K562 (cell line): Measurements from ENCODE around the gene HEPACAM. TPM values are rescaled to one million over a fixed set of nuclear protein-coding genes. Genes with fewer than 3 reads are reported as not detected.
A peak's percentile ranks its signal among the peaks of the same experiment; 100 is the strongest.

Experiments
- ATAC-seq: fragments of 200-7000 bp; cut with Tn5 transposase; 3 replicates; pipeline ENCODE4 v1.9.1; 2020; ENCODE audit warnings: moderate library complexity
- BruUV-seq: library from RNA; stranded (reverse); fragments of 400-500 nt; replicated peaks from 2 replicates; lab custom pipeline; 2021; lab: Mats Ljungman, UMichigan
- CTCF ChIA-PET: fragments of 300-600 bp; formaldehyde crosslinking; extraction: SDS; loops from one replicate; lab custom pipeline; 2021; ENCODE audit warnings: low intra/inter-chr PET ratio; lab: Yijun Ruan, JAX
- POLR2A ChIA-PET: fragments of 300-600, 350-650 bp; sonication (Branson Sonifier 250); formaldehyde crosslinking; extraction: SDS; loops from one replicate; lab custom pipeline; 2021; ENCODE audit warnings: antibody characterized with exemption, inconsistent platforms; lab: Yijun Ruan, JAX
- DNase-seq, 4 experiments: peaks; one replicate each; pipeline versions ENCODE4 v3.0.0 to v3.0.0-alpha.2; 2011 to 2018; ENCODE audit warnings: low spot score in 3 of 4, mixed read lengths in 3 of 4; ENCODE audit errors: extremely low read depth in 1 of 4
- FAIRE-seq: peaks from 2 replicates; lab custom pipeline; 2011; peaks lifted over from hg19 to GRCh38; lab: Jason Lieb, UNC
- H2AFZ ChIP-seq: 2 replicates; pipeline ENCODE4 v1.6.0; 2011; ENCODE audit warnings: low read depth, low read length, control low read depth, inconsistent platforms
- H3K27ac ChIP-seq: fragments of 200-600 bp; 3 replicates; pipeline ENCODE4 v1.8.0; 2011; ENCODE audit warnings: low read depth, mild to moderate bottlenecking, control low read depth, inconsistent platforms, low read length, moderate library complexity, mixed read lengths; ENCODE audit errors: extremely low read depth
- H3K27me3 ChIP-seq, 2 experiments: fragments of 300-600 bp in 1 of 2; 2 replicates in 1 of 2; 3 replicates in 1 of 2; pipeline versions ENCODE4 v1.6.0 to v1.8.0; 2011; ENCODE audit warnings: inconsistent platforms in 2 of 2, low read length in 2 of 2, mild to moderate bottlenecking in 1 of 2, mixed read lengths in 1 of 2, moderate library complexity in 1 of 2; ENCODE audit not compliant: control insufficient read depth in 2 of 2, insufficient read depth in 2 of 2
- H3K36me3 ChIP-seq: fragments of 300-600 bp; 3 replicates; pipeline ENCODE4 v1.8.0; 2011; ENCODE audit warnings: mild to moderate bottlenecking, low read length, inconsistent platforms; ENCODE audit not compliant: control insufficient read depth, insufficient read depth
- H3K4me1 ChIP-seq, 2 experiments: fragments of 200-600 bp in 1 of 2; replicated peaks in 1 of 2; 2 replicates in 1 of 2; 3 replicates in 1 of 2; pipeline versions ENCODE4 v1.5.1 to v1.8.0; 2011; ENCODE audit warnings: inconsistent platforms in 2 of 2, low read length in 2 of 2, mild to moderate bottlenecking in 1 of 2, mixed read lengths in 1 of 2, moderate library complexity in 1 of 2; ENCODE audit not compliant: control insufficient read depth in 2 of 2, insufficient read depth in 2 of 2
- H3K4me2 ChIP-seq: 2 replicates; pipeline ENCODE4 v1.6.1; 2011; ENCODE audit warnings: low read length, control low read depth, inconsistent platforms, mixed read lengths; ENCODE audit not compliant: insufficient read depth
- H3K4me3 ChIP-seq: fragments of 200-600 bp; sonication (generic), shearing (Covaris generic); 2 replicates; pipeline ENCODE4 v1.5.1; 2016; ENCODE audit warnings: control low read depth, inconsistent platforms
- H3K79me2 ChIP-seq: fragments of 200-600 bp; 3 replicates; pipeline ENCODE4 v1.8.0; 2011; ENCODE audit warnings: low read length, inconsistent platforms; ENCODE audit not compliant: control insufficient read depth, insufficient read depth
- H3K9ac ChIP-seq, 2 experiments: 2 replicates each; pipeline versions ENCODE4 v1.6.0 to v1.6.1; 2011; ENCODE audit warnings: low read depth in 2 of 2, low read length in 2 of 2, control low read depth in 1 of 2, inconsistent platforms in 1 of 2, mild to moderate bottlenecking in 1 of 2, mixed read lengths in 1 of 2; ENCODE audit not compliant: insufficient read depth in 1 of 2
- H3K9me1 ChIP-seq: one replicate; pipeline ENCODE4 v1.6.0; 2011; ENCODE audit warnings: inconsistent platforms, mild to moderate bottlenecking, low read length, moderate library complexity; ENCODE audit not compliant: control insufficient read depth, insufficient read depth
- H3K9me3 ChIP-seq: replicated peaks from 2 replicates; pipeline ENCODE4 v1.5.1; 2011; ENCODE audit warnings: low read depth, low read length, inconsistent platforms; ENCODE audit not compliant: control insufficient read depth, insufficient read depth
- H4K20me1 ChIP-seq: replicated peaks from 2 replicates; pipeline ENCODE4 v1.6.1; 2011; ENCODE audit warnings: low read length, inconsistent platforms, mixed read lengths; ENCODE audit not compliant: control insufficient read depth, insufficient read depth
- CREB3 ChIP-seq: fragments of 450-650 bp; conservative IDR thresholded peaks from 2 replicates; pipeline ENCODE4 v1.6.1; 2016; ENCODE audit warnings: missing genetic modification characterization, low read depth, mild to moderate bottlenecking, missing compliant biosample characterization, moderate library complexity
- ELF1 ChIP-seq: fragments of 200-800 bp; sonication (Bioruptor generic); IDR thresholded peaks from 2 replicates; pipeline ENCODE4 v1.6.1; 2016; ENCODE audit warnings: missing genetic modification characterization, missing compliant biosample characterization
- ETV6 ChIP-seq, 3 experiments: fragments of 150-350 bp in 1 of 3; sonication (generic) in 1 of 3; formaldehyde crosslinking in 1 of 3; IDR thresholded peaks; 2 replicates each; pipeline versions ENCODE4 v1.6.1 to v1.8.0; 2014 to 2022; ENCODE audit warnings: borderline replicate concordance in 2 of 3, low read depth in 2 of 3, antibody characterized with exemption in 1 of 3, low read length in 1 of 3, mild to moderate bottlenecking in 1 of 3, missing genetic modification reagents in 1 of 3
- LARP7 ChIP-seq: fragments of 450-650 bp; IDR thresholded peaks from 2 replicates; pipeline ENCODE4 v1.6.1; 2016
- MECOM ChIP-seq: fragments of 250-450 bp; sonication (Bioruptor Pico); IDR thresholded peaks from 2 replicates; pipeline ENCODE4 v1.8.0; 2022; ENCODE audit warnings: inconsistent platforms
- PTBP1 ChIP-seq: fragments of 200-400 bp; formaldehyde crosslinking; IDR thresholded peaks from 2 replicates; pipeline ENCODE4 v1.6.1; 2017; ENCODE audit warnings: low read depth, low read length
- RNF2 ChIP-seq: sonication (generic); IDR thresholded peaks from 2 replicates; pipeline ENCODE4 v1.6.1; 2016
- STAT5B ChIP-seq: fragments of 250-450 bp; sonication (Bioruptor Pico); IDR thresholded peaks from 2 replicates; pipeline ENCODE4 v1.8.0; 2021; ENCODE audit warnings: mild to moderate bottlenecking, inconsistent platforms
- XRCC5 ChIP-seq: fragments of 200-400 bp; formaldehyde crosslinking; IDR thresholded peaks from 2 replicates; pipeline ENCODE4 v1.6.1; 2017; ENCODE audit warnings: low read depth, mild to moderate bottlenecking, low read length
- ZFP1 ChIP-seq: fragments of 450-650 bp; formaldehyde crosslinking; IDR thresholded peaks from 2 replicates; pipeline ENCODE4 v1.4.0; 2020; ENCODE audit warnings: mild to moderate bottlenecking, mixed read lengths
- ZNF133 ChIP-seq: fragments of 250-450 bp; sonication (Bioruptor Pico); IDR thresholded peaks from 2 replicates; pipeline ENCODE4 v1.4.0; 2020; ENCODE audit warnings: mild to moderate bottlenecking
- ZNF431 ChIP-seq: sonication (generic); formaldehyde crosslinking; IDR thresholded peaks from 2 replicates; pipeline ENCODE4 v1.8.0; 2022; ENCODE audit warnings: mild to moderate bottlenecking, missing genetic modification reagents
- ZNF57 ChIP-seq: fragments of 450-650 bp; formaldehyde crosslinking; IDR thresholded peaks from 2 replicates; pipeline ENCODE4 v1.4.0; 2020; ENCODE audit warnings: mild to moderate bottlenecking, moderate library complexity
- ZNF583 ChIP-seq: fragments of 250-450 bp; sonication (Bioruptor Pico); IDR thresholded peaks from 2 replicates; pipeline ENCODE4 v1.4.0; 2020
- ZNF699 ChIP-seq: fragments of 250-450 bp; sonication (Bioruptor Pico); IDR thresholded peaks from 2 replicates; pipeline ENCODE4 v1.8.0; 2021; ENCODE audit warnings: mild to moderate bottlenecking, moderate library complexity; ENCODE audit not compliant: insufficient replicate concordance
- ZZZ3 ChIP-seq: fragments of 450-650 bp; IDR thresholded peaks from 2 replicates; pipeline ENCODE4 v1.6.1; 2016; ENCODE audit warnings: antibody characterized with exemption, mild to moderate bottlenecking, moderate library complexity
- WGBS: fragments of 100-300 bp; shearing (Covaris generic); methylation state at CpG from one replicate; pipeline ENCODE4 v1.1.6; 2016; ENCODE audit warnings: low coverage, mixed read lengths; ENCODE audit not compliant: insufficient coverage; ENCODE audit errors: missing lambda C conversion rate; 5-methylcytosine and 5-hydroxymethylcytosine counted together
- in situ Hi-C: fragments of 300-500 bp; cut with MboI; formaldehyde crosslinking; loops from 4 replicates; pipeline ENCODE4 v1.15.0; 2018; ENCODE audit warnings: inconsistent platforms, mixed read lengths
- intact Hi-C: fragments of 100-400 bp; cut with micrococcal nuclease; formaldehyde crosslinking; loops from 2 replicates; pipeline ENCODE4 v1.14.2; 2022
- polyA plus RNA-seq, 8 experiments: library from polyadenylated mRNA; depleted of rRNA in 4 of 8; stranded (reverse) in 5 of 8; unstranded in 3 of 8; fragments of >200 nt; fragmentation: Nextera tagmentation in 2 of 8; fragmentation: Illumina TruSeq in 1 of 8; extraction: Ambion mirVana in 2 of 8; extraction: Trizol in 1 of 8; gene quantifications; 2 replicates each; pipeline versions ENCODE4 v1.2.1 to v1.2.3, GENCODE V29; 2011 to 2014; ENCODE audit warnings: inconsistent platforms in 1 of 8, missing spikeins in 1 of 8
- total RNA-seq, 7 experiments: library from RNA; depleted of rRNA in 6 of 7; stranded (reverse); fragments of >200 nt in 6 of 7; fragmentation: Illumina TruSeq in 2 of 7; extraction: Trizol in 2 of 7; gene quantifications; 2 replicates each; pipeline versions ENCODE4 v1.2.1 to v1.2.3, GENCODE V29; 2011 to 2021; ENCODE audit warnings: low replicate concordance in 1 of 7
- TF ChIP-seq, protein P1 (sequence below): sonication (generic); formaldehyde crosslinking; IDR thresholded peaks from 2 replicates; pipeline ENCODE4 v1.8.1; 2022; ENCODE audit warnings: missing genetic modification reagents
- TF ChIP-seq, protein P2 (sequence below): sonication (generic); formaldehyde crosslinking; IDR thresholded peaks from 2 replicates; pipeline ENCODE4 v1.8.0; 2022; ENCODE audit warnings: mild to moderate bottlenecking, missing genetic modification reagents

The HEPACAM gene
- total and polyA plus RNA-seq, 9 of the 15 experiments (the other 6 are each of a cell fraction or from before 2014, with no cell fraction given), result not detected

GRCh38 chr11:124879493-124880289 lies 56.2 kb downstream of the HEPACAM start:
- H2AFZ ChIP-seq, result no peak overlapping the region
- ATAC-seq, result no peak
- H3K36me3 ChIP-seq, result no peaks in the 10 kb centered on the region
- BruUV-seq, result no TSS peak
- CTCF ChIA-PET, result no interaction called here
- no peak for FAIRE-seq
- TF ChIP-seq, protein P1, sequence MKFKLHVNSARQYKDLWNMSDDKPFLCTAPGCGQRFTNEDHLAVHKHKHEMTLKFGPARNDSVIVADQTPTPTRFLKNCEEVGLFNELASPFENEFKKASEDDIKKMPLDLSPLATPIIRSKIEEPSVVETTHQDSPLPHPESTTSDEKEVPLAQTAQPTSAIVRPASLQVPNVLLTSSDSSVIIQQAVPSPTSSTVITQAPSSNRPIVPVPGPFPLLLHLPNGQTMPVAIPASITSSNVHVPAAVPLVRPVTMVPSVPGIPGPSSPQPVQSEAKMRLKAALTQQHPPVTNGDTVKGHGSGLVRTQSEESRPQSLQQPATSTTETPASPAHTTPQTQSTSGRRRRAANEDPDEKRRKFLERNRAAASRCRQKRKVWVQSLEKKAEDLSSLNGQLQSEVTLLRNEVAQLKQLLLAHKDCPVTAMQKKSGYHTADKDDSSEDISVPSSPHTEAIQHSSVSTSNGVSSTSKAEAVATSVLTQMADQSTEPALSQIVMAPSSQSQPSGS (CRISPR knock-in tag), result no peak
- no peak for TF ChIP-seq ZNF431
- no peak for TF ChIP-seq ZFP1 (CRISPR knock-in tag)
- TF ChIP-seq ZNF699 (CRISPR knock-in tag), result no peak
- no peak for TF ChIP-seq ELF1 (tag)
- TF ChIP-seq ZNF133 (CRISPR knock-in tag), result no peak
- TF ChIP-seq RNF2, result no peak
- no peak for TF ChIP-seq ZZZ3
- TF ChIP-seq CREB3 (tag), result no peak
- no peak for TF ChIP-seq PTBP1
- TF ChIP-seq ETV6 (IDR thresholded peaks at IDR 0.05; ENCODE audit: borderline replicate concordance in 1 of 2, low read depth in 2 of 2, low read length in 1 of 2), result no peak
- no peak for TF ChIP-seq ETV6 (CRISPR knock-in tag; IDR thresholded peaks at IDR 0.05; ENCODE audit: borderline replicate concordance)
- TF ChIP-seq ZNF57 (CRISPR knock-in tag), result no peak
- no peak for TF ChIP-seq MECOM
- TF ChIP-seq ZNF583, result no peak
- TF ChIP-seq LARP7, result no peak
- TF ChIP-seq, protein P2, sequence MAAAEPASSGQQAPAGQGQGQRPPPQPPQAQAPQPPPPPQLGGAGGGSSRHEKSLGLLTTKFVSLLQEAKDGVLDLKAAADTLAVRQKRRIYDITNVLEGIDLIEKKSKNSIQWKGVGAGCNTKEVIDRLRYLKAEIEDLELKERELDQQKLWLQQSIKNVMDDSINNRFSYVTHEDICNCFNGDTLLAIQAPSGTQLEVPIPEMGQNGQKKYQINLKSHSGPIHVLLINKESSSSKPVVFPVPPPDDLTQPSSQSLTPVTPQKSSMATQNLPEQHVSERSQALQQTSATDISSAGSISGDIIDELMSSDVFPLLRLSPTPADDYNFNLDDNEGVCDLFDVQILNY (CRISPR knock-in tag), result no peak
- no peak for TF ChIP-seq STAT5B
- no peak for TF ChIP-seq XRCC5
- intact Hi-C loops (no loop called here), in situ Hi-C loops (no loop called here)
- 0 out of 2 replicates have a peak, but pooled peaks cover 3% of the 10 kb centered on the region for H4K20me1 ChIP-seq
- H3K27me3 ChIP-seq, result peaks cover 5 to 70% of the 10 kb centered on the region in 2 experiments; a peak in 4 of 5 replicates
- POLR2A ChIA-PET, result no interaction called here
- peaks cover 4 to 27% of the 10 kb centered on the region in 2 experiments; a peak in 4 of 5 replicates for H3K4me1 ChIP-seq
- WGBS, result 5% methylated on average over 10 of the region's 16 CpGs
- H3K9ac ChIP-seq, result peak overlapping the region in 1 of 2 experiments; percentile 71; a peak in 2 of 4 replicates
- no peaks in the 10 kb centered on the region for H3K9me1 ChIP-seq
- no peaks in the 10 kb centered on the region for H3K79me2 ChIP-seq
- no peaks in the 10 kb centered on the region for H3K9me3 ChIP-seq
- no peak overlapping the region for H3K27ac ChIP-seq
- H3K4me2 ChIP-seq, result no peak overlapping the region
- no peak overlapping the region for H3K4me3 ChIP-seq
- DNase-seq, result peak in 1 of 4 experiments; percentile 13
